ENCODE results near the gene DTD1.

- TF ChIP-seq EZH2 (IDR thresholded peaks at IDR 0.05; ENCODE audit: borderline replicate concordance, low read depth, low read length, severe bottlenecking) (no peak), CTCF (IDR thresholded peaks at IDR 0.05; ENCODE audit: borderline replicate concordance, extremely low read depth, low read length, poor library complexity, severe bottlenecking) (no peak)
Measured at GRCh38 chr20:18712882-18713281, 125.0 kb downstream of the DTD1 start.
